ENCODE measurements around the gene SREBF1.

Gene SREBF1

GRCh38 chr17:17857496-17857895, 20.7 kb upstream of the SREBF1 start:
- no peak for DNase-seq

GRCh38 chr17:17856386-17856785, 19.6 kb upstream of the SREBF1 start:
- DNase-seq: no peak

GRCh38 chr17:17855976-17856375, 19.2 kb upstream of the SREBF1 start:
- no peak for DNase-seq

GRCh38 chr17:17853811-17854447, 17.1 kb upstream of the SREBF1 start:
- DNase-seq: no peak

- DNase-seq: no peak
Measured at GRCh38 chr17:17852930-17853329, 16.1 kb upstream of the SREBF1 start.

GRCh38 chr17:17851103-17852002, 14.6 kb upstream of the SREBF1 start:
- DNase-seq: no peak

- peak; percentile 44 for DNase-seq
Measured at GRCh38 chr17:17849845-17850373, 13.1 kb upstream of the SREBF1 start.

- DNase-seq: peak; percentile 69
Measured at GRCh38 chr17:17849147-17849820, 12.5 kb upstream of the SREBF1 start.

GRCh38 chr17:17848311-17849082, 11.7 kb upstream of the SREBF1 start:
- no peak for DNase-seq

GRCh38 chr17:17847726-17848125, 10.9 kb upstream of the SREBF1 start:
- DNase-seq: no peak

- DNase-seq: no peak
Measured at GRCh38 chr17:17847118-17847689, 10.4 kb upstream of the SREBF1 start.

GRCh38 chr17:17846645-17847044, 9.9 kb upstream of the SREBF1 start:
- no peak for DNase-seq

GRCh38 chr17:17846003-17846402, 9.2 kb upstream of the SREBF1 start:
- DNase-seq: no peak

GRCh38 chr17:17845046-17845775, 8.4 kb upstream of the SREBF1 start:
- no peak for DNase-seq

- DNase-seq: no peak
Measured at GRCh38 chr17:17844500-17844899, 7.7 kb upstream of the SREBF1 start.

- DNase-seq: no peak
Measured at GRCh38 chr17:17844079-17844478, 7.3 kb upstream of the SREBF1 start.

- no peak for DNase-seq
Measured at GRCh38 chr17:17843096-17843495, 6.3 kb upstream of the SREBF1 start.

GRCh38 chr17:17842111-17842876, 5.5 kb upstream of the SREBF1 start:
- no peak for DNase-seq

GRCh38 chr17:17841601-17842025, 4.8 kb upstream of the SREBF1 start:
- no peak for DNase-seq

- DNase-seq: no peak
Measured at GRCh38 chr17:17840751-17841591, 4.2 kb upstream of the SREBF1 start.

Data from activated CD4-positive, alpha-beta T cell treated with anti-CD3 and anti-CD28 coated beads for 1 hour (primary cell).